NCI-H345 treated with DMSO at 0.1 percent for 48 hours (cell line): Measurements from ENCODE around the gene ZNF598.
A peak's percentile ranks its signal among the peaks of the same experiment; 100 is the strongest.
"Not testable (repeated sequence)": the region's sequence is repeated elsewhere in the genome, so short reads cannot be mapped to it uniquely, and the experiment has no call there.

ENCODE experiments used
- DNase-seq: peaks from one replicate; lab custom pipeline; 2025; ENCODE audit not compliant: unreplicated experiment; lab: John Stamatoyannopoulos, UW

Gene ZNF598

DNA sequence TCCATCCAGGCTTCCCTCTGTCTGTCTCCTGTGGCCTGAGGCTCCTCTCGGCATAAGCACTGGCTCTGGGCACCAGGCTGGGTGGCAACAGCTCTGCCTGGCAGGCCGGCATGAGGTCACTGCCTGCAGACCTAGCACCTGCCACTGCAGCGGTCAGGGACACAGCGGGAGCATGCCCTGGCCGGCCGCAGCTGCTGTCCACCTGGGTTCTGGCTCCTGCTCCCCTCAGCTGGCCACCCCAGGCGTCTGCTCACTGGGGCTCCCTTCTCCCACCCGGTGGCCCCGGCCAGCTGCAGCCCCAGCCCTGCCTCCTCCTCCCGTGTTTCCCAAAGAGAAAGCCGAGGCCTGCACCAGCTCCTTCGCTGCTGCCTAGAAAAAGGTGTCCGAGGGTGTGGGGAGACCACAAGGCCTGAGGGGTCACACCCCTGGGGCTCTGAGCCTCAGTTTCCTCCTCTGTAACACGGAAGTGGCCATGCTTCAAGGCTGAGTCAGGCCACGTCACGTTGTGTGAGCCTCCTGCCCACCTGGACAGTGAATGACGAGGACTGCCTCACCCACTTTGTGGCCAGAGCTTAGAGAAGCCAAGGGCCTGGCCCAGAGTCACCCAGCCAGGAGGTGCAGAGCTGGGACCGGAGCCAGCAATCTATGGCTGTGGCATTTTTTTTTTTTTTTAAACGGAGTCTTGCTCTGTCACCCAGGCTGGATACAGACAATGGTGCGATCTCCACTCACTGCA lies 31.3 kb upstream of the ZNF598 start:
- no peak for DNase-seq

DNA sequence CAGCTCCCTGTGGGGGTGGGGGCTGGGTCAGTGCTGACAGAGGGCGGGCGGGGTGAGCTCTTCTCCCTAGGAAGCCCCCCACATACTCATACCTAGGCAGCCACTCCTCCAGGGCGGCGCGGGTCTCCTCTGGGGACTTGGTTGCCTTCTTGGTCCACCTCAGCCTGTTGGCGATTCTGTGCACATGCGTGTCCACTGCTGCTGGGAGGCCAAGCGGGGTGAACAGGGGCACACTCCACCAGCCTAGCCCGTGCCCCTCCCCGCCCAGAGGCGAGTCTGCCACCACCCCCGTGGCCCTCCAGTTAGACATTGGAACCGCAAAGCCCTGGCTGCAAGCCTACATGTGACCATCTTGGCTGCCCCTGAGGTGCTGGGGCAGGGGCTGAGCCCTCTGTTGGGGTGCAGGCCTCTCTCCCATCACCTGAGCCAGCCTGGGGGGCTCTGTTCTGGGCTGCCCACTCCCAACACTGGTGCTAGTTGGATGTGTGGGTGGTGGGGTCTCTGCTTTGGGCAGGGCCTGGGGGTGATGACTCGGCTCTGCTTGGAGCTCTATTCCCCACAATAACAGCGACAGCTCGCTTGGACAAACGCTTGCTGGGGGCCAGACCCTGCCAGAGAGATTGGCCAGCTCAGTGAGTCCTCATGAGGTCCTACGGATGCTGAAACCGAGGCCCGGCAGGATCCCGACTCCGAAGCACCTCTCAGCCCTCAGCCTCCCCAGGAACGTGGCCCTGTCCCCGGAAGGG lies 30.6 kb upstream of the ZNF598 start:
- DNase-seq = no peak

DNA sequence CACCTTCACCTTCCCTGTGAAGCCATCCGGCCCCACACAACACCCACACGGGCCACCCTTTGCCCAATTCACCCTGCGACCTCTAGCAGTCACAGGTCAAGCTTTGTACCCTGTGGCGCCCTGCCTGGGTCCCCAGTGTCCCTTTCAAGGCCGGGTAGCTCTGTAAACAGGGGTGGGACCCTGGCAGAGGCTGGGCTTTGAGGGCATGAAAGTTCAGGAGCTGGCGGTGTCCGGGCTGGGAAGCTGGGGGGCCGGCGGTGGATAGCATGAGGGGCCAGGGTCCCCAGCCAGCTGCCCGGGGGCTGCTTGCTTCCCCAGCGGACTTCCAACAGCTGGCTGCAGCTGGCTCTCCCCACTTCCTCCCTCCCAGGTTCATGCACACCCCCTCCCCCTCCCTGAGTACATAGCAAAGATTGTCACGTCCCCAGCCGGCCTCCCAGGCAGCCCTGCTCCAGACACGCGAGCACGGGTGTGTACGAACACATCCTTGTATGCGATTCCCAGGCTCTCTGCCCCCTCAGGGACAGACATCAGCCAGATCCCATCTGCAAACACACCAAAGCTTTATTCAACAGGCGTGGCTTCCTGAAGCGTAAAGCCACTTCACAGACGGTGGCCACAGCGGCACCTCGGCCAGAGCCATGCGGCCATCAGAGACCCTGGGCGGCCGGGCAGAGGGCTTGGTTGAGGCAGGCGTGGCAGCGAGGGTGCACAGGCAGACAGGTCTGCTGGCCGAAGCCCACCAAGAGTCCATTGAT lies 29.8 kb upstream of the ZNF598 start:
- no peak for DNase-seq

- no peak for DNase-seq
Observed at GRCh38 chr16:2038382-2039231, 29.0 kb upstream of the ZNF598 start.

DNA sequence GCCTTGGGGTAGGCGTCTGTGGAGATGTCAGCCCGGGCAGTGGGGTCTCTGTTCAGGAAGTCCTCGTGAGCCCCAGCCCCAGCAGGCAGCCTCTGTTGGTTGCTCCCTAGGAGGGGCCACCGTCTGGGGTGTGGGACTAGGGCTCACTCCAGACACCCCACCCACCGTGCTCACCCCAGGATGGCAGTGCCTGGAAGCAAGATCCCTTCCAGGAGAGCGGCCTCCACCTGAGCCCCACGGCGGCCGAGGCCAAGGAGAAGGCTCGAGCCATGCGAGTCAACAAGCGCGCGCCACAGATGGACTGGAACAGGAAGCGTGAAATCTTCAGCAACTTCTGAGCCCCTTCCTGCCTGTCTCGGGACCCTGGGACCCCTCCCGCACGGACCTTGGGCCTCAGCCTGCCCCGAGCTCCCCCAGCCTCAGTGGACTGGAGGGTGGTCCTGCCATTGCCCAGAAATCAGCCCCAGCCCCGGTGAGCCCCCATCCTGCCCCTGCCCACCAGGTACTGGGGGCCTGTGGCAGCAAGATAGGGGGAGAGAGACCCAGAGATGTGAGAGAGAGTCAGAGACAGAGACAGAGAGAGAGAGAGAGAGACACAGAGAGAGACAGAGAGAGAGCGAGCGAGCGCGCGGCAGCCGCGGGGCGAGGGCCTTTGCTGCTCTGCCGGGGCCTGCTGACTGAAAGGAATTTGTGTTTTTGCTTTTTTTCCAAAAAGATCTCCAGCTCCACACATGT lies 28.2 kb upstream of the ZNF598 start:
- DNase-seq = no peak

GRCh38 chr16:2037115-2037514 lies 27.5 kb upstream of the ZNF598 start:
- DNase-seq = no peak

GRCh38 chr16:2036200-2036966 lies 26.8 kb upstream of the ZNF598 start:
- DNase-seq = no peak

DNA sequence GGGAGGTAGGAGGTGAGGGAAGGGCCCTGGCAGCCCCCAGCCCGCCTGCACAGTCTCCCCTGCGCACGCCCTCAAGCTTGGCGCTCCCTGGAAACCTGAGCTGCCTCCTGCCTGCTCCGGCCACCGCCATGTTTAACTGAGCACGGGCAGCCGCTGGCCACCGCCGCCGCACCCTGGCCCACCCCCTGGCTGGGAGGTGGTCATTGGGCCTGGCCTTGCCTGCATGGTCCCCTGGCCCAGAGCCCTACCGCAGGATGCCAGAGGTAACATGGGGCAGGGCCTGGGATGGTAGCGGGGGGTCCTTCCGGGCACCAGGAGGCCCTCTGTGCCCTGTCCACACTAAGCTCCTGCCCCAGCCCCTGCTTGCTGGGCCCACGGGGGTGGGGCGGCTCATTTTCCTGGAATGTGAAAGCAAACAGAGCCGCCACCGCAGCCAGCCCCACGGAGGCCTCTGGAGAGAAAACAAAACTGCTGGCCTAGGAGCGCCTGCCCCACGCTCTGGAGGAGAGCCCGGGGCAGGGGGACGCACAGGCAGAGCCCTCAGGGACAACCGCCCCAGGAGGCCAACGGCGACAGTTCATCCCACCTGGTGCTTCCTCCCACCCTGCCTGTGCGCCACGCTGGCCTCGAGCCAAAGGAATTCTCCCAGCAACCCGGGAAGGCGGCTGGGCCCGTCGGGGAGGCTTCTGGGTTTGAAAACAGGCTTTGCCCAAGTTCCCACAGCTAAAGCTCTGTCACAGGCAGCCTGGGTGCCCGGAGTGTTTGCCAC lies 26.0 kb upstream of the ZNF598 start:
- peak; percentile 84 for DNase-seq

GRCh38 chr16:2034696-2035430 lies 25.2 kb upstream of the ZNF598 start:
- no peak for DNase-seq

- DNase-seq = not testable (repeated sequence)
Observed at GRCh38 chr16:2033909-2034695, 24.5 kb upstream of the ZNF598 start.

- DNase-seq = no peak
Observed at GRCh38 chr16:2033057-2033908, 23.7 kb upstream of the ZNF598 start.

- no peak for DNase-seq
Observed at GRCh38 chr16:2032285-2033056, 22.9 kb upstream of the ZNF598 start.

GRCh38 chr16:2031081-2031577 lies 21.5 kb upstream of the ZNF598 start:
- DNase-seq = no peak

DNA sequence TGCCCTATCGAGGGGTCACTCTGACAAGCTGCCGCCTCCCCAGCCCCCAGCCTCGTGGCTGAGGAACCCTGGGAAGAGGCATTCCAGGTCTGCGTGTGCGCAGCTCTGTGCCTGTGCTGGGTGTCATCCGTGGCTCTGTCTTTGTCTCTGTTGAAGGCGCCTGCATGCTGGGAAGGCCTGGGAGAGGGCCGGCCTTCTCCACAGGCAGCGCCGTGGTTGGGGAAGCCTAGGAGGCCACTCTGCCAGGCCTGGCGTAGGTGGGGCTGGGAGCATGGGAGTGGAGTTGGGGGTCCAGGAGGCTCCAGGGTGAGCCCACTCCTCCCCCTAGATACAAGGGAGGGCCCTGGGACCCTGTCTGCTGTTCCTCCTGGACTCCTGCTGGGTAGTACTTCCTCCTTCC lies 20.4 kb upstream of the ZNF598 start:
- DNase-seq = no peak

- no peak for DNase-seq
Observed at GRCh38 chr16:2029350-2029749, 19.7 kb upstream of the ZNF598 start.
